Measurements from ENCODE around the gene AURKB. TPM values are rescaled to one million over a fixed set of nuclear protein-coding genes. Genes with fewer than 3 reads are reported as not detected.

The AURKB gene
- total and polyA plus RNA-seq, 2 of the 13 experiments (the other 11 are each of a cell fraction or from before 2014, with no cell fraction given), result 29.5 to 75.3 TPM

- TF ChIP-seq RBM22 (optimal IDR thresholded peaks at IDR 0.05; ENCODE audit: low read length) (no peak), FOXK1 (CRISPR knock-in tag; IDR thresholded peaks at IDR 0.05; ENCODE audit: borderline replicate concordance, low read depth) (peak; percentile 32; the same call in 1 of the 2 replicates), USF2 (IDR thresholded peaks at IDR 0.05; ENCODE audit: low read depth, low read length) (peak; percentile 54), USF2 (CRISPR knock-in tag; IDR thresholded peaks at IDR 0.05; ENCODE audit: borderline replicate concordance) (peak; percentile 80; the same call in 1 of the 2 replicates), ZNF552 (CRISPR knock-in tag; IDR thresholded peaks at IDR 0.05; ENCODE audit: borderline replicate concordance) (no peak), GMEB1 (CRISPR knock-in tag; IDR thresholded peaks at IDR 0.05; ENCODE audit: borderline replicate concordance) (peak; percentile 57; the same call in 1 of the 2 replicates), TOE1 (CRISPR knock-in tag; IDR thresholded peaks at IDR 0.05) (no peak), ASH2L (IDR thresholded peaks at IDR 0.05; ENCODE audit: insufficient read length, low read depth, low read length) (peak; percentile 25), ZBTB42 (CRISPR knock-in tag; IDR thresholded peaks at IDR 0.05) (no peak), PLSCR1 (CRISPR knock-in tag; IDR thresholded peaks at IDR 0.05; ENCODE audit: borderline replicate concordance) (no peak), DMTF1 (CRISPR knock-in tag; IDR thresholded peaks at IDR 0.05) (no peak)
- TF ChIP-seq, protein P1, sequence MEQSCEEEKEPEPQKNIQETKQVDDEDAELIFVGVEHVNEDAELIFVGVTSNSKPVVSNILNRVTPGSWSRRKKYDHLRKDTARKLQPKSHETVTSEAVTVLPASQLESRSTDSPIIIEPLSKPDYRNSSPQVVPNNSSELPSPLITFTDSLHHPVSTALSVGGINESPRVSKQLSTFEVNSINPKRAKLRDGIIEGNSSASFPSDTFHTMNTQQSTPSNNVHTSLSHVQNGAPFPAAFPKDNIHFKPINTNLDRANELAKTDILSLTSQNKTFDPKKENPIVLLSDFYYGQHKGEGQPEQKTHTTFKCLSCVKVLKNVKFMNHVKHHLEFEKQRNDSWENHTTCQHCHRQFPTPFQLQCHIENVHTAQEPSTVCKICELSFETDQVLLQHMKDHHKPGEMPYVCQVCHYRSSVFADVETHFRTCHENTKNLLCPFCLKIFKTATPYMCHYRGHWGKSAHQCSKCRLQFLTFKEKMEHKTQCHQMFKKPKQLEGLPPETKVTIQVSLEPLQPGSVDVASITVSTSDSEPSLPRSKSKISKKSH (CRISPR knock-in tag; IDR thresholded peaks at IDR 0.05; ENCODE audit: borderline replicate concordance), result peak; percentile 64; the same call in 1 of the 2 replicates
- TF ChIP-seq, protein P2, sequence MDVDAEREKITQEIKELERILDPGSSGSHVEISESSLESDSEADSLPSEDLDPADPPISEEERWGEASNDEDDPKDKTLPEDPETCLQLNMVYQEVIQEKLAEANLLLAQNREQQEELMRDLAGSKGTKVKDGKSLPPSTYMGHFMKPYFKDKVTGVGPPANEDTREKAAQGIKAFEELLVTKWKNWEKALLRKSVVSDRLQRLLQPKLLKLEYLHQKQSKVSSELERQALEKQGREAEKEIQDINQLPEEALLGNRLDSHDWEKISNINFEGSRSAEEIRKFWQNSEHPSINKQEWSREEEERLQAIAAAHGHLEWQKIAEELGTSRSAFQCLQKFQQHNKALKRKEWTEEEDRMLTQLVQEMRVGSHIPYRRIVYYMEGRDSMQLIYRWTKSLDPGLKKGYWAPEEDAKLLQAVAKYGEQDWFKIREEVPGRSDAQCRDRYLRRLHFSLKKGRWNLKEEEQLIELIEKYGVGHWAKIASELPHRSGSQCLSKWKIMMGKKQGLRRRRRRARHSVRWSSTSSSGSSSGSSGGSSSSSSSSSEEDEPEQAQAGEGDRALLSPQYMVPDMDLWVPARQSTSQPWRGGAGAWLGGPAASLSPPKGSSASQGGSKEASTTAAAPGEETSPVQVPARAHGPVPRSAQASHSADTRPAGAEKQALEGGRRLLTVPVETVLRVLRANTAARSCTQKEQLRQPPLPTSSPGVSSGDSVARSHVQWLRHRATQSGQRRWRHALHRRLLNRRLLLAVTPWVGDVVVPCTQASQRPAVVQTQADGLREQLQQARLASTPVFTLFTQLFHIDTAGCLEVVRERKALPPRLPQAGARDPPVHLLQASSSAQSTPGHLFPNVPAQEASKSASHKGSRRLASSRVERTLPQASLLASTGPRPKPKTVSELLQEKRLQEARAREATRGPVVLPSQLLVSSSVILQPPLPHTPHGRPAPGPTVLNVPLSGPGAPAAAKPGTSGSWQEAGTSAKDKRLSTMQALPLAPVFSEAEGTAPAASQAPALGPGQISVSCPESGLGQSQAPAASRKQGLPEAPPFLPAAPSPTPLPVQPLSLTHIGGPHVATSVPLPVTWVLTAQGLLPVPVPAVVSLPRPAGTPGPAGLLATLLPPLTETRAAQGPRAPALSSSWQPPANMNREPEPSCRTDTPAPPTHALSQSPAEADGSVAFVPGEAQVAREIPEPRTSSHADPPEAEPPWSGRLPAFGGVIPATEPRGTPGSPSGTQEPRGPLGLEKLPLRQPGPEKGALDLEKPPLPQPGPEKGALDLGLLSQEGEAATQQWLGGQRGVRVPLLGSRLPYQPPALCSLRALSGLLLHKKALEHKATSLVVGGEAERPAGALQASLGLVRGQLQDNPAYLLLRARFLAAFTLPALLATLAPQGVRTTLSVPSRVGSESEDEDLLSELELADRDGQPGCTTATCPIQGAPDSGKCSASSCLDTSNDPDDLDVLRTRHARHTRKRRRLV (CRISPR knock-in tag; IDR thresholded peaks at IDR 0.05), result peak; percentile 70; the same call in 1 of the 2 replicates
These were observed 20.5 kb downstream of the AURKB start, which contains the start of gene BORCS6 (continued) for GRCh38 chr17:8189711-8190477.

Measured in HepG2 (cell line).